NCI-H2227 treated with DMSO at 0.1 percent for 48 hours (cell line): ENCODE data around the gene COL4A4.

Source experiments
- DNase-seq: peaks from one replicate; lab custom pipeline; 2025; lab: John Stamatoyannopoulos, UW

Gene COL4A4

DNA sequence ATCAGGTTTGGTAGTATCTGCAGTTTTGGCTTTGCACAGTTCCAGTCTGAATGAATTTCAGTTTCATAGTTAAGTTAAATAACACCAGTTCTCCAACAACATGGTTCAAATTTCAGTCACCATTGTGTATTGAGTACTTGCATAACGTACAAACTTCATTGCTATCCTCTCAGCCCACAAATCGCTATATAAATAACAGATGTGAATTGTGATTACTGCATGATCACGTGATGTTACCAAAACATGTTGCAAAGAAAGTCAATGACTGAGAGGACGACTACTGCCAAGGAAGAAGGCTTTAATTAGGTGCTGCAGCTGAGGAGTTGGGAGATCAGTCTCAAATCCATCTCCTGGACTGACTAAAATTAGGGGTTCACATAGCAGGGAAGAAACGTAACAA lies 48.2 kb downstream of the COL4A4 start:
- DNase-seq, result no peak

GRCh38 chr2:227106845-227107759 lies 56.9 kb downstream of the COL4A4 start:
- peak; percentile 71 for DNase-seq

DNA sequence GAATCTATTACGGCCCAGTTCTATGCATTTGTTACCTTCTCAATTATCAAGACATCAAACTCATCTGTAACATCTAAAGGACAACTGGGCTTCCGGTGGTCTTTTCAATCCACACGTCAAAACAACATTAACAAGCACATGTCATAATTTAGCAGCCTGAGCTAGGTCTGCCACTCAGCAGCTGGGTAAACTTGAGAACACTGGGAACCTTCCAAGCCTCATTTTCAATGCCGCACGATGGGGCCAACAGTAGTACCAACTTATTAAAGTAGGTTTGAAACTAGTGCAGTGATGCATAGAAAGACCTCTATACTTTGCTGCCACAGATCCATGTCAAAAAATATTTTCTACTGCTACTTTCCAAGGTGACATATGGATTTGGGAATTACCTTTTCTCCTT lies 60.4 kb downstream of the COL4A4 start:
- DNase-seq, result no peak

DNA sequence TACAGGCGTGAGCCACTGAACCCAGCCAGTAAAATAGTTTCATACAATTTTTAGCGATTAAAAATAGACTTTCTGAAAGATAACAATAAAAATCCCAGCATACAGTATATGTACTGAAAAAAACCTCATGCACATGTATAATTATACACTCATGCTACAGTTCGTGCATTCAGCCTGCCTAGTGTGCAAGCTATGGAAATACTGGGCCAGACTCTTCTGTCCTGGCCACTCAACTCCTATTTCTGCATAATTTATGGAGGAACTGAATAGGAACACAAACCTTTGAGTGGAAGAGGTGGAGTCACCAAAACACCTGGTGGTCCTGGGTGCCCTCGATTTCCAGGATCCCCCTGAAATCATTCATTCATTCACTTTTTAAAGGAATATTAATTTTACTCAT lies 64.7 kb downstream of the COL4A4 start:
- DNase-seq, result no peak

DNA sequence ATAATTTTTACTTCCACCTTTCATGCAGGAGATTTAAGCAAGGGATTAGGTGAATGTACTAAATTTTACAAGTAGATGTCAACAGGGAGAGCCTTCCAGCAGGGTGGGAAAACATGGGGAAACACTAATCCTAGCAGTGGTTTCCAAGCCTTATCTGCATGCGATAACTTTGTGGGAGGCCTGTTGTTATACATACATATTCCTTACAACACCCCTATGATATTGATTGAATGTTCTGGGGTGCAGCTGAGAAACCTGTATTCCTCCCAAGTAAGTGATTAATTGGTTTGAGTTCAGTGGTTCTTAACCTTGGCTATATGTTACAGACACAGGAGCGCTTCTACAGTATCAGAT lies 65.9 kb downstream of the COL4A4 start:
- DNase-seq, result no peak

DNA sequence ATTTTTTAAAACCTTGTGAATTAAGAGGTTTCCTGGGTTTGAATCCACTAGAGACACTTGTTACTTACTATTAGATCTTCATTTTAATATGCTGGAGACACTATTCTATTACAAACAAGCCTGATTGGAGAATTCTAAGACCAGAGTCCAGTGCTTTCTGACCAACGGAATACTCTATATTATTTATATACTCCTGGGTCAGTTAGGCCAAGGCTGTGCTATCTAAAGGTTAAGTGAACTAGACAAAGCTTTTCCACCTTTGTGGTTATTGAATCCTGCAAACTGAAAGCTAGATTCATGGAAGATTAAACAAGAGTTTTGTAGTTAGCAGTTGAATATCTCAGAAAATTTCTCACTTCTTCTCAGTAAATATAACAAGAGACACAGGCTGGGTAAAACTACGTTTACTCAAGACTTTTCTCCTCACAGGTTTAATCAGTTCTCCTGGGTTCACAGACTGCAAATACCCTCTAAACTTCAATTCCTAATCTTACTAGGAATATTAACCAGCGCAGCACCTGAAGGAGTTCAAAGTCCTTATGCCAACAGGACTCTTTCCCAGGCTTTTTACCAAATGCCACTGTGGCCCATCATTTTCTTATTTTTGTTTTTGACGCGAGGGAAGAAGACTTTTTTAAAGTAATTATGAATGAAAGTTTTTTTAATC lies 66.4 kb downstream of the COL4A4 start:
- no peak for DNase-seq

DNA sequence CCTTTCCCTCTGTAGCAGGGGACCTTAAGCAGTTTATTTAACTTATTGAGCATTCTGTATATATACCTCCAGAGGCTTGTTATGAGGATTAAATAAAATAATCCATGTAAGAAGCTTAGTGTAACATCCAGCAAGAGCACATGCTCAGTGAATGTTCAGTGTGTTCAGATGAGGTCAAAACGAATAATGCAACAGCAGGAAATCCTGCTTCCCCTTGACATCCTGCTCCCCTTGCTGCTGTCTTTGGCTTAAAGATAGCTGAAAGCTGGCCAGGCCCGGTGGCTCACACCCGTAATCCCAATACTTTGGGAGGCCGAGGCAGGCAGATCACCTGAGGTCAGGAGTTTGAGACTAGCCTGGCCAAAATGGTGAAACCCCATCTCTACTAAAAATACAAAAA lies 68.7 kb downstream of the COL4A4 start:
- DNase-seq, result no peak

DNA sequence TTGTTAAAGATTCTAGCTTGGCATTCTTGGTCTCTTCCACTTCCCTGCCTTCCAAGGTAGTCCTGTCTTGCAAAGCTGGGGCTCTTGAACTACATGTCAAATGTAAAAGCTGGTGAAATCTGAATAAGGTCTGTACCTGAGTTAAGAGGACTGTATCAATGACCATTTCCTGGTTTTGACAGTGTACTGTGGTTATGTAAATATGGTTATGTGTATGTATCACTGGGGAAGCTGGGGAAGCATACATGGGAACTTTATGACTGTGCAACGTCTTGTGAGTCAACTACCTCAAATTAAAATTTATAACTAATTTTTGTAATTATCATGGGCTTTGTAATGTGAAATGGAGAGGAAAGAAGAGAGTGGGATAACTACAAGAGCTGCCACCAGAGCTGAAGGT lies 81.7 kb downstream of the COL4A4 start:
- DNase-seq, result no peak

- no peak for DNase-seq
Measured at GRCh38 chr2:227079726-227080125, 84.3 kb downstream of the COL4A4 start.

- DNase-seq, result peak; percentile 1
Measured at GRCh38 chr2:227065065-227065464, 98.9 kb downstream of the COL4A4 start.

DNA sequence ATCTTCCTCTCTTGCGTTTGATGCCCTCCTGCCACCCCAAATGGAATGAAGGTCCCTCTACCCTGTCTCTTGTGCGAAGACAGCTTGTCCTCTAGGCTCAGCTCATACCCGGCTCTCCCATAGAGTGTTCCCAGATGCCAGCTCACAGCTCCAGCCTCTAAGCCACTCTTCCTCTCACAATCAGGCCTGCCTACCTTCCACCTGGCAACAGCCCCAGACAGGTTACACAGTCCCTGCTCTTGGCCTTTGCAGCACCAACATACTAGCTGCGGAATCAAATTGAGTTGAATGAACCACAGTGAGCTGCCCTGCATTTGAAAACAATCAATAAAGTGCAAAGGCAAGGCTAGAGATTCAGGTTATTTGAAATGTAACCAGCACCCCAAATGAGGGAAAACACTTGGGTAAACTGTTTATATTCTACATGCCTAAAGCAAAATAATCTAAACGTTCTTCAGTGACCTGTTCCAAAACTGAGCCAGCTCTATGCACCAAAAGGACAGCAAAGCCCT lies 105.1 kb downstream of the COL4A4 start:
- no peak for DNase-seq

GRCh38 chr2:227057743-227058447 lies 106.1 kb downstream of the COL4A4 start:
- no peak for DNase-seq

GRCh38 chr2:227057060-227057459 lies 106.9 kb downstream of the COL4A4 start:
- no peak for DNase-seq

GRCh38 chr2:227054006-227054405 lies 110.0 kb downstream of the COL4A4 start:
- DNase-seq, result no peak

GRCh38 chr2:227052879-227053278 lies 111.1 kb downstream of the COL4A4 start:
- DNase-seq, result no peak

GRCh38 chr2:227043981-227044380 lies 120.0 kb downstream of the COL4A4 start:
- no peak for DNase-seq

GRCh38 chr2:227038550-227039189 lies 125.3 kb downstream of the COL4A4 start:
- no peak for DNase-seq

GRCh38 chr2:227036527-227036926 lies 127.5 kb downstream of the COL4A4 start:
- DNase-seq, result peak; percentile 14

GRCh38 chr2:227035711-227036367 lies 128.2 kb downstream of the COL4A4 start:
- DNase-seq, result no peak

- peak; percentile 2 for DNase-seq
Measured at GRCh38 chr2:227033471-227034148, 130.4 kb downstream of the COL4A4 start.

DNA sequence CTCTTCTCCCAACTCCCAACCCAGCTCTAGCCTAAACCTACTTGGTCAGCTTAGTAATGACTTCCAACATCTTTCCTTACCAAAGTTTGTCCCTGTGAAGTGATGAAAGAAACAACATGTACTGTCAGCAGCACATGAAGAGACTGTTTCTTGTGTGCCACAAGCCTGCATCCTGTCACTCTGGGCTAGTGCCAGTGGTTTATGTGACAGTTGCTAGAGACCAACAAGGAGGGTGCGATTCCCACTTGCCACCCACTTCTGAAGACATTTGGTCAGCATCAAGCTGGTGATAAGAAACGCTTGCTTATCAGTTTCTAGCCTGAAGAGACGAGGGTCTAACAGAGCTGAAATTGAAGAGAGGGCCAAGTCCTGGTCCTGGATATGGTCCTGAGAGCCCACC lies 132.6 kb downstream of the COL4A4 start:
- no peak for DNase-seq
